ENCODE results near the gene EGFL8.
A peak's percentile ranks its signal among the peaks of the same experiment; 100 is the strongest.

The EGFL8 gene

GRCh38 chr6:32168807-32169591, 4.6 kb downstream of the EGFL8 start:
- DNase-seq = no peak

GRCh38 chr6:32170294-32170693, 5.9 kb downstream of the EGFL8 start:
- DNase-seq = no peak

- DNase-seq = no peak
Measured at GRCh38 chr6:32171234-32171633, 6.8 kb downstream of the EGFL8 start.

DNA sequence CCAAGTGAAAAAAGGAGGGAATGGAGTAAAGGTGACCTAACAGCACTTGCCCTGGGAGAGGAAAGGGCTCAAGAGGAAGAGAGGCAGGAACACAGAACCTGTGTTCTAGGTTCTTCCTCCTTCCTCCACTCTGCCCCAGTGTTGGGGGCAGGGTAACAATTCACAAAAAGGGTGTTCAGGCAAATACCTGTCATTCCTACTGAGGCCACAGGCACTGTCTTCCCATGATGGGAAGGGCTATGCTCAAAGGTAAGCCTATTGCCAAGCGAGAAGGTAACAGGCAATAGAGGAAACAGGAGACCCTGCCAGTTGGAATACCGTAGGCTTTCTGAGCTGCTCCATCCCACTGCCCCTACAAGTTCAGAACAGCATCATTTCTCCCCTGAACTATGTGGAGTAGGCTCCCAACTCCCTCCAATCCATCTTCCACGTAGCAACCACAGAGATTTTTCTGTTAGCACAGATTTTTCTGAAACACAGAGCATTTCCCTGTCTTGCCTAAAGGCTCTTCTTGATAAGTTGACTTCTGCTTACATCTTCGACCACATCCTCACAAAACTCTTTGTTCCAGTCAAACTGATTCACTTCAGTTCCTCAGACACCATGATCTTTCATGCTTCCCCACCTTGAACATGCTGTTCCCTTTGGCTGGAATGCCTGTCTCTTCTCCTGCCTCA, 8.8 kb downstream of the EGFL8 start:
- DNase-seq = no peak

- no peak for DNase-seq
Measured at GRCh38 chr6:32174416-32174815, 10.0 kb downstream of the EGFL8 start.

- DNase-seq = no peak
Measured at GRCh38 chr6:32175322-32175710, 10.9 kb downstream of the EGFL8 start.

DNA sequence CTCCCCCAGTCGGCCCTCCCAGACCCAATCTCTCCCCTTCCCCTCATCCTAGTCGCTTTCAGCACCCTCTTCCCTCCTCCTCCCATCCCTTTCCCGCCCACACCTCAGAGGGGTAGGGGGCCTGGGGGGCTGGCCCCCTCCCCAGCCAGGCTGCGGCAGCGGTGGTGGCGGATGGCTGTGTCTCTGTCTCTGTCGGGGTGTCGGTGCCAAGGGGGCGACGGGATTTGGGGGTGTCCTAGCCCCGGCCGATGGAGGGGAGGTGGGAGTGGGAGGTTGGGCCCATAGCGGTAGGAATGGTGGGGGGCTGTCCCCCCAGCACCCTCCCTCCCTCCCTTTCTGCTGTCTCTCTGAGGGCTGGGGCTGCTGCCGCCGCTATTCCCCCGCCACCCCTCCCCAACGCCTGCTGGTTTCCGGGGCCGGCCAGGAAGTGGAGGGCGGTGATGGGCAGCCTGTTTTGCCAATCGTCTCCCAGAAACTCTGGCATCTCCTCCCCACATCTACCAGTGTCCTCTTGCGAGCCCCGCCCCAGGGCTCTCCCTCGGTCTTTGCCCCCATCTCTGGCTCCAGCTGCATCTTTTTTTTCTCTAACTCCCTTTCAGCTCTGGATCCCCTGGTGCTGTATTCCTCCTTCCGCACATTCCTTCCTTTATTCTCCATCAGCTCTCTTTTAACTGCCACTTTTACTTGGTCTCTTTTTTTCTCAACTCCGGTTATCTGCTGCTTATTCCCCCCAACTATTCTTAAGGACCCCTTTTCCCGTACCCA, 11.5 kb downstream of the EGFL8 start, which contains the start of gene AGPAT1:
Gene AGPAT1, minus strand, starts transcription at position 374 of the 765 bp plus-strand sequence. CDS start 4,588 bp downstream, outside the sequence.
- peak; percentile 95 to 96 for DNase-seq

DNA sequence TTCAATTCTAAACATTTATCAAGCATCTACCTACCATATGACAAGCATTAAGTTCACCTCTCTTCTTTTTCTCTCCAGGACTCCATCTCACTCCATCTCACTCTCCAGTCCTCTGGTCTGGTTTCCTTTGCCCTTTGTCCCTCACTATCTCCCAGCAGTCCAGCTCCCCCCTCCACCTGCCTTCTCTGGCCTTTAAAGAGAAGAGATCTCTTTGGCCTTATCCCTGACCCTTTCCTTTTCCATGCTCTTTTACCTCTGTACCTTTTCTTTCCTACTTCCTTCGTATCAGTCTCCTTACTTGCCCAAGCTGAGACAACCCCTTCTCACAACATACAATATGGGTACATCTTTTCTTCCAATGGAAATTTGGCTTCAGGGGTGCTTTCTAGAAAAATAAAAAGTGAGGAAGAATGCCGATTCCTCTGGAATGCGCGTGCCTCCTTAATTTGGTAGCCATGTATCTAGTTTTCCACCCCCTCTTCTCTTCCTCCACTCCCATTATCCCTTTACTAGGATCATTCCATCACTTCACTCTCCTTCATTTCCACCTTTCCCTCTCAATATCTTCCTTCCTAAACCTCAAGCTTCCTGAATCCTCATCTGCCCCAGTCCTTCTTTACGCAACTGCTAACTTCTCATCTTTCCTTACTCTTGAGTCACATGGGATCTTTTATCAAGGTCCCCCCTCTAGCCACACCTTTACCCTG, 12.2 kb downstream of the EGFL8 start:
- peak in 1 of 2 experiments; percentile 54 for DNase-seq

DNA sequence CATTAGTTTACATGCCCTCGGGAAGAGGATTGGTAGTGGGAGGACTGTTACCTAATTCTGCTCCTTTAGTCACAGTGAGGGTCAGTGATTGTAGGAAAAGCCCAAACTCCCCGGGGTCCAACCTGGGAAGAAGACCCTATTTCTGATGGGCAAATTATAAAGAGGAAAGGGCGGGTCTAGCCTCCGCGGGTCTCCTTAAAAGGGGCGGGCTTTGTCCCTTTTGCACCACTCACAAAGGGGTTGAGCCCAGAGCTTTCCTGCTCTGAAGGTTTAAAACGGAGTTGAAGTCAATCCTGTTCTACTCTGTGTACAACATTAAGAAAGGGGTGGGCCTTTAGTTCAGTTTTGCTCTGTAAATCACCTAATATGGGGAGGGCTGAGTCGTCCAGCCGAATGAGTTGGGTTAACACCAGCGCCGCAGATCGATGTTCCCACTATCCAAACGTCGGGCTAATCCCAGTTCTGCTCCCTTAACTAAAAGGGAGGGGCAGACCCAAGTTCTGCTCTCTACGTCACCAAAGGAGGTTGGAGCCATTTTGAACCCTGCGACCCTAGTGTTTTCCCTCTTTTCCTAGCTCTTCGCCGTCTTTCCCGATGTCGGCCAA, 12.9 kb downstream of the EGFL8 start:
- peak; percentile 65 to 77 for DNase-seq

DNA sequence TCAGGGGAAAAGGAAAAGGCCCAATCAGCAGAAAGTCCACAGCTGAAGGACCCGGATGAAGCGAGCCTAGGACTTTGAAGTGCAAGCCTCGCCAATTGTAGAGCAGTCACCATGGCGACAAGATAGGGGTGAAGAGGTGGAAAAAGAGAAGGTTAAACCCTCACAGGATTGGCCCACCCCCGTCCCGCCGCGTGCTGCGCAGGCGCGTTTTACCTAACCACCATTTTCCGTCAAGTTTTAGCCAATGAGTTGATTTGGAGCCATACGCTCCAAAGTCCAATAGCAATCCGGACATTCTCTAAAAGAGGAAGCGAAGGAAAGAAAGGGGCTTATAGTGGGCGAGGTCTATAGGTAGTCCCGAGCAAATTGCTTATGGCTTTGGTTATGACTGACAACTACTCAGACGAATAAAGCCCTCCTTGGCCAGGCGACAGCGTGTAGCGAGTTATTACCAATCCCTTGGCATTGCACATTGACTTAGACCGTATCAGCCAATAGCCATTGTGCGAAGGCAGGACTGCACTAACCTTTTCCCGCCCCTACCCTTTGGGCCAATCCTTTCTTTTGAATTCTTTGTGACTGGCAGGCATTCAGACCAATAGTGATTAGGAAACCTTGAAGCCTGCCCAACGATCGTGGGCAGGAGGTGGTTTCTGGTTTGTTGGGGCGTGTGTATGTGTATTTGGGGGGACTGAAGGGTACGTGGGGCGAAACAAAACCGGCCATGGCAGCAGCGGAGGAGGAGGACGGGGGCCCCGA, 13.6 kb downstream of the EGFL8 start, which contains the start of gene RNF5:
Gene RNF5, plus strand, starts transcription at position 618 of the 759 bp plus-strand sequence. Its CDS starts 107 bp downstream, at position 725.
- DNase-seq = peak; percentile 100

DNA sequence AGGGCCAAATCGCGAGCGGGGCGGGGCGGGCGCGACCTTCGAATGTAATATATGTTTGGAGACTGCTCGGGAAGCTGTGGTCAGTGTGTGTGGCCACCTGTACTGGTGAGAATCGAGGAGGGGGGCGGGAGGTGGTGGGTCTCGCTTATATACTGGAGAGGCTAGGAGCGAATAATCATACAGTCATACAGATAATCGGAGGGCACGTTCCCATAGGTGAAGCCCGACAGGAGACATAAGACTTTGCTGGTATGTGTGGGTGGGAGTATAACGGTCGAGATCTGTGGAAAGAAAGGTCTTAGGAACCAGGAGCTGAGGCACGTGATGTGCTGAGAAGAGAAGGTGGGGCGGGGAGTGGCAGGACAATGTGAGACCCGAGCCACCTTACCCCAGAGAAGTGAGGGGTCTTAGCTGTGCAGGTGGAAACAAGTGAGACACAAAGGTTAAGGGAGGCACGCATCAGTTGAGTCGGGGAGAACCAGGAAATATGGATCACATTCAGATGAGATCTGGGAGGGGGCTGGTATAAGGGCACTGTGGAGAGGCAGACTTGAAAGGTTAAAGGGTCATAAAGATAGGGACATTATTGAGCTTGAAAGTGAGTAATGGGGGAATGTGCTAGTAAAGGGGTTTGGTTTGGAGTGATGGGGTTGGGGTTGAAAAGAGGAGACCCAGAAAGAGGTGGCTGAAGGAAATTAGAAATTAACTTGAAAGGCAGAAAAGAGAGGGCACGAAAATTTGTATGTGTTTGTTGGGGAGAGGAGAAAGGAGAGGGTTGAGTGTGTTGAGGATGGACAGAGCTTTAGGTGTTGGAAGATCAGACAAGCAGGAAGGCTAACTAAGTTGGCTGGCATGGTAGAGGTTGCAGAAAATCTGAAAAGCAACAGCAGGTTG, 14.4 kb downstream of the EGFL8 start:
- DNase-seq = peak in 1 of 2 experiments; percentile 23

GRCh38 chr6:32179766-32180405, 15.5 kb downstream of the EGFL8 start:
- no peak for DNase-seq

- no peak for DNase-seq
Measured at GRCh38 chr6:32181148-32181702, 16.8 kb downstream of the EGFL8 start.

- no peak for DNase-seq
Measured at GRCh38 chr6:32181915-32182529, 17.6 kb downstream of the EGFL8 start.

GRCh38 chr6:32182555-32182981, 18.2 kb downstream of the EGFL8 start:
- no peak for DNase-seq

GRCh38 chr6:32183030-32183429, 18.6 kb downstream of the EGFL8 start:
- no peak for DNase-seq

DNA sequence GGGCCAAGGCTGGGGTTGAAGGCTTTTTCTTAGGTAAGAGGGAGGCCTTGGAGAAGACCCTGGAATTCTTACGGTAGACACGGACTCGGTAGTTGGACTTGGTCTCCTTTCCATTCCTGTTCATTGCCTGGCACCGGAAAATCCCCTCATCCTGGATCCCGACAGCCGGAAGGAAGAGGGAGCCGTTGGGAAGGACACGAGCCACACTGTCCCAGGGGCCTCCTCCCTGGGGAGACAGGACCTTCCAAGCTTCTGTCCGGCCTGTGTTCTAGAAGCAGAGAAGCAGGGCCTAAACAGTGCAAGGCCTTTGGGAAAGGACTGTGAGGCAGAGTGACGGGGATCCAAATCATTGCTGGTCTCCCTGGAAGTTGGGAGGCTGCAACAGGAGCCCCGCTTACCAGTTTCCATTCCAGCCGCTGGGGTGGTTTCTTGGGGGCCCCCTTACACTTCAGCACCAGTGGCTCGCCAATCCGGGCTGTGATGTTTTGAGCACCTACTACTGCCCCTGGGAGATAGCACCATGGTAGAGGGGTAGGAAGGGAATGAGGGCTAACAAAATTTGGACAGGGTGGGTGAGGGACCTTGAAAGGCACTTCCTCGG, 19.2 kb downstream of the EGFL8 start:
- no peak for DNase-seq

- DNase-seq = no peak
Measured at GRCh38 chr6:32184084-32184640, 19.8 kb downstream of the EGFL8 start, which contains the start of gene AGER. Gene AGER, minus strand, starts transcription at chr6:32184253. Its CDS starts 31 bp downstream, at chr6:32184222.
